WERI-Rb-1 (cell line): ENCODE results near the gene PIP5K1B.
"Not testable (repeated sequence)": the region's sequence is repeated elsewhere in the genome, so short reads cannot be mapped to it uniquely, and the experiment has no call there.

Experiments
- DNase-seq: peaks from one replicate; pipeline ENCODE4 v3.0.0-alpha.2; 2020
- H3K27ac ChIP-seq: fragments of 250-450 bp; sonication (Bioruptor Pico); 2 replicates; pipeline ENCODE4 v1.5.1; 2020; ENCODE audit warnings: mild to moderate bottlenecking, moderate library complexity
- H3K27me3 ChIP-seq: fragments of 250-450 bp; sonication (Bioruptor Pico); 2 replicates; pipeline ENCODE4 v1.5.1; 2021; ENCODE audit warnings: mild to moderate bottlenecking, low read depth, moderate library complexity; ENCODE audit not compliant: insufficient read depth, severe bottlenecking
- H3K36me3 ChIP-seq: fragments of 250-450 bp; sonication (Bioruptor Pico); 2 replicates; pipeline ENCODE4 v1.5.1; 2020; ENCODE audit warnings: mild to moderate bottlenecking, moderate library complexity
- H3K4me3 ChIP-seq: 2 replicates; pipeline ENCODE4 v1.5.1; 2011; ENCODE audit warnings: low read depth, mild to moderate bottlenecking, control low read depth, low read length
- H3K9me3 ChIP-seq: fragments of 250-450 bp; sonication (Bioruptor Pico); 2 replicates; pipeline ENCODE4 v1.5.1; 2021; ENCODE audit warnings: mild to moderate bottlenecking, moderate library complexity; ENCODE audit not compliant: severe bottlenecking
- CTCF ChIP-seq: IDR thresholded peaks from 2 replicates; pipeline ENCODE4 v1.5.1; 2011; ENCODE audit warnings: low read depth, mild to moderate bottlenecking, control low read depth, inconsistent platforms, low read length

PIP5K1B gene

GRCh38 chr9:68694125-68694524 lies 10.9 kb upstream of the PIP5K1B start:
- H3K27ac ChIP-seq = no peak overlapping the region
- DNase-seq = no peak
- peaks cover 78% of the 10 kb centered on the region for H3K27me3 ChIP-seq
- no peak for TF ChIP-seq CTCF
- H3K9me3 ChIP-seq = no peaks in the 10 kb centered on the region
- no peak overlapping the region for H3K4me3 ChIP-seq
- no peaks in the 10 kb centered on the region for H3K36me3 ChIP-seq

- no peaks in the 10 kb centered on the region for H3K9me3 ChIP-seq
- TF ChIP-seq CTCF = no peak
- no peak for DNase-seq
- H3K27ac ChIP-seq = no peak overlapping the region
- H3K36me3 ChIP-seq = no peaks in the 10 kb centered on the region
- no peak overlapping the region for H3K4me3 ChIP-seq
- H3K27me3 ChIP-seq = peaks cover 78% of the 10 kb centered on the region
These were observed 7.2 kb upstream of the PIP5K1B start for GRCh38 chr9:68697851-68698250.

- no peak overlapping the region for H3K4me3 ChIP-seq
- no peaks in the 10 kb centered on the region for H3K9me3 ChIP-seq
- DNase-seq = no peak
- TF ChIP-seq CTCF = no peak
- no peaks in the 10 kb centered on the region for H3K36me3 ChIP-seq
- peaks cover 80% of the 10 kb centered on the region for H3K27me3 ChIP-seq
- H3K27ac ChIP-seq = no peak overlapping the region
These were observed 6.0 kb upstream of the PIP5K1B start for GRCh38 chr9:68698943-68699509.

- not testable (repeated sequence) for H3K36me3 ChIP-seq, H3K9me3 ChIP-seq, H3K27ac ChIP-seq, DNase-seq, H3K4me3 ChIP-seq
- H3K27me3 ChIP-seq = peaks cover 80% of the 10 kb centered on the region
These were observed 5.4 kb upstream of the PIP5K1B start for GRCh38 chr9:68699625-68700024.

- Histone ChIP-seq H3K36me3 (no peaks in the 10 kb centered on the region), H3K27me3 (peaks cover 81% of the 10 kb centered on the region), H3K4me3 (no peak overlapping the region), H3K9me3 (no peaks in the 10 kb centered on the region), H3K27ac (no peak overlapping the region)
- no peak for TF ChIP-seq CTCF
- no peak for DNase-seq
These were observed 2.5 kb upstream of the PIP5K1B start for GRCh38 chr9:68702493-68702892.

- peaks cover 75% of the 10 kb centered on the region for H3K27me3 ChIP-seq
- no peak overlapping the region for H3K27ac ChIP-seq
- TF ChIP-seq CTCF = no peak
- no peaks in the 10 kb centered on the region for H3K9me3 ChIP-seq
- H3K4me3 ChIP-seq = no peak overlapping the region
- no peaks in the 10 kb centered on the region for H3K36me3 ChIP-seq
- DNase-seq = no peak
These were observed 1.4 kb upstream of the PIP5K1B start for GRCh38 chr9:68703672-68704071.
